HG03280 (cell line): ENCODE measurements around the gene YWHAE.
"Not testable (repeated sequence)": the region's sequence is repeated elsewhere in the genome, so short reads cannot be mapped to it uniquely, and the experiment has no call there.

Source experiments
- ATAC-seq: cut with Tn5 transposase; IDR thresholded peaks from one replicate; pipeline ENCODE4 v1.9.1; 2021; ENCODE audit warnings: mild to moderate bottlenecking, moderate library complexity; ENCODE audit not compliant: unreplicated experiment

The YWHAE gene

GRCh38 chr17:1331708-1332107 is 68.3 kb downstream of the YWHAE start:
- no peak for ATAC-seq

GRCh38 chr17:1329745-1330343 is 70.2 kb downstream of the YWHAE start:
- ATAC-seq, result no peak

GRCh38 chr17:1328437-1328836 is 71.6 kb downstream of the YWHAE start:
- ATAC-seq, result no peak

- no peak for ATAC-seq
These were observed 74.3 kb downstream of the YWHAE start for GRCh38 chr17:1325766-1326165.

- ATAC-seq, result no peak
These were observed 75.7 kb downstream of the YWHAE start for GRCh38 chr17:1324201-1324771.

- no peak for ATAC-seq
These were observed 76.7 kb downstream of the YWHAE start for GRCh38 chr17:1323336-1323735.

- no peak for ATAC-seq
These were observed 77.5 kb downstream of the YWHAE start for GRCh38 chr17:1322480-1322879.

GRCh38 chr17:1322014-1322428 is 78.0 kb downstream of the YWHAE start:
- ATAC-seq, result no peak

GRCh38 chr17:1315891-1316403 is 84.1 kb downstream of the YWHAE start:
- no peak for ATAC-seq

- no peak for ATAC-seq
These were observed 84.6 kb downstream of the YWHAE start for GRCh38 chr17:1315409-1315808.

- ATAC-seq, result no peak
These were observed 86.6 kb downstream of the YWHAE start for GRCh38 chr17:1313270-1314005.

- no peak for ATAC-seq
These were observed 87.7 kb downstream of the YWHAE start for GRCh38 chr17:1312261-1312870.

GRCh38 chr17:1307829-1308228 is 92.2 kb downstream of the YWHAE start:
- not testable (repeated sequence) for ATAC-seq

GRCh38 chr17:1304962-1305563 is 95.0 kb downstream of the YWHAE start:
- no peak for ATAC-seq

- no peak for ATAC-seq
These were observed 95.5 kb downstream of the YWHAE start for GRCh38 chr17:1304522-1304921.

- ATAC-seq, result no peak
These were observed 97.3 kb downstream of the YWHAE start for GRCh38 chr17:1302761-1303160.

GRCh38 chr17:1301546-1301945 is 98.5 kb downstream of the YWHAE start:
- ATAC-seq, result no peak

GRCh38 chr17:1300371-1300905 is 99.6 kb downstream of the YWHAE start:
- ATAC-seq, result no peak

- no peak for ATAC-seq
These were observed 100.3 kb downstream of the YWHAE start for GRCh38 chr17:1299552-1300370.

- no peak for ATAC-seq
These were observed 101.4 kb downstream of the YWHAE start for GRCh38 chr17:1298606-1299005.
